ENCODE results near the gene MIER3. TPM values are rescaled to one million over a fixed set of nuclear protein-coding genes. Genes with fewer than 3 reads are reported as not detected.

The MIER3 gene
- total RNA-seq, 2 donors from 2014 or later, result 11.2 to 20.4 TPM

DNA sequence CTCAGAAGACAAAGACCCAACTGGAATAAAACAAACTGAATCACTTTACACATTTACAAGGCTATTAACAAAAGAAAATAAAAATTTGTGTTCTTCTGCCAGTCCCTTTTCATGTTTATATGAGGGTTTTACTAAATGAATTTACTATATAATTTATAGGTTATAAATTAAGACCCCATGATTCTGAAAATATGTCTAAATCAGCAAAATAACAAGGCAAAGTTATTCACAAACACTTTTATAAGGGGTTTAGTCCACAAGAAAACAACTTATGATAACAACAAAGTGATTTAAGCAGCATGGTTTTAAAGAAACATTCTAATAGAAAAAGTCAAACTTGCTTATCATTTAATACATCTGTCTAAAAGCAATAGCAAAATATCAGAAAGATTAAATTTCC, 4.9 kb downstream of the MIER3 start:
- no peaks in the 10 kb centered on the region for H3K9me3 ChIP-seq
- H3K4me1 ChIP-seq, result peaks cover 0 to 16% of the 10 kb centered on the region in 2 donors
- no peak overlapping the region for H3K27ac ChIP-seq
- H3K27me3 ChIP-seq, result no peaks in the 10 kb centered on the region
- peaks cover 31% of the 10 kb centered on the region for H3K36me3 ChIP-seq
- no peak overlapping the region for H3K4me3 ChIP-seq
- TF ChIP-seq, protein P1, sequence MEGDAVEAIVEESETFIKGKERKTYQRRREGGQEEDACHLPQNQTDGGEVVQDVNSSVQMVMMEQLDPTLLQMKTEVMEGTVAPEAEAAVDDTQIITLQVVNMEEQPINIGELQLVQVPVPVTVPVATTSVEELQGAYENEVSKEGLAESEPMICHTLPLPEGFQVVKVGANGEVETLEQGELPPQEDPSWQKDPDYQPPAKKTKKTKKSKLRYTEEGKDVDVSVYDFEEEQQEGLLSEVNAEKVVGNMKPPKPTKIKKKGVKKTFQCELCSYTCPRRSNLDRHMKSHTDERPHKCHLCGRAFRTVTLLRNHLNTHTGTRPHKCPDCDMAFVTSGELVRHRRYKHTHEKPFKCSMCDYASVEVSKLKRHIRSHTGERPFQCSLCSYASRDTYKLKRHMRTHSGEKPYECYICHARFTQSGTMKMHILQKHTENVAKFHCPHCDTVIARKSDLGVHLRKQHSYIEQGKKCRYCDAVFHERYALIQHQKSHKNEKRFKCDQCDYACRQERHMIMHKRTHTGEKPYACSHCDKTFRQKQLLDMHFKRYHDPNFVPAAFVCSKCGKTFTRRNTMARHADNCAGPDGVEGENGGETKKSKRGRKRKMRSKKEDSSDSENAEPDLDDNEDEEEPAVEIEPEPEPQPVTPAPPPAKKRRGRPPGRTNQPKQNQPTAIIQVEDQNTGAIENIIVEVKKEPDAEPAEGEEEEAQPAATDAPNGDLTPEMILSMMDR (IDR thresholded peaks at IDR 0.05), result no peak
- DNase-seq (ENCODE audit: low spot score), result no peak

DNA sequence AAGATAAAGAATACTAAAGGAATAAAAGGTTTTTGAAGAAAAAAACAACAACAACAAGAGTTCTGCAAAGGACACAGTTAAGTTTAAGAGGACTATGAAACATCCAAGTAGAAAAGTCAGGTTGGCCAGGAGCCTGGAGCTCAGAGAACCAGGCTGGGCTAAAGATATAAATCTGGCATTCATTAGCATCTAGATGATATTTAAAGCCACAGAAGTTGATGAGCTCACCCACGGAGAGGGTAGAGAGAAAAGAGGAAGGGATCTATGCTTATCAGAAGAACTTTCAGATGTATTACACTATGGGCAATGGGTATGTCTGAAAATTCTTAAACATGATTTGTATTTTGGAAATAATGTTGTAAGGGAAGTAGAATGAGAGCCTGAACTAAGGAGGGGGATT, 9.9 kb downstream of the MIER3 start:
- TF ChIP-seq, protein P1 (IDR thresholded peaks at IDR 0.05), result no peak
- no peak overlapping the region for H3K27ac ChIP-seq
- no peaks in the 10 kb centered on the region for H3K4me1 ChIP-seq
- H3K27me3 ChIP-seq, result no peaks in the 10 kb centered on the region
- H3K4me3 ChIP-seq, result no peak overlapping the region
- no peak for DNase-seq (ENCODE audit: low spot score)
- H3K36me3 ChIP-seq, result peaks cover 69% of the 10 kb centered on the region
- no peaks in the 10 kb centered on the region for H3K9me3 ChIP-seq

DNA sequence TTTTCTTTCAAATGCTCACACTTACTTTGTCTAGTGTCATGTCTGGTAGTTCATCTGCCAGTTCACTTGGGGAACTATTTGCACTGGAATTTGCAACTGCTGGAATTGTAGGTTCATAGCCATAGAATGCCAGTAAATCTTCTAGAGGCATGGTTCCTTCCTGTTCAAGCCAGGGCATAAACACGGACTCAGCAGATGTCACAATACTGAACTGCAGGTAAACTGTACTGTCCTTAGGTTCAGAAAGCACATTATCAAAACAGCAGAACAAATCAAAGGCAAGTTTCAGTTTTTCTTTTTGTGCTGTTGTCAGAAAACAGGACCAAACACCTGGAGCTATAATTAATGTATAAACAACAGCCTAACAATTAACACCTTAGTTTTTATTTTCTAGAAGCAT, 13.1 kb downstream of the MIER3 start:
- Histone ChIP-seq H3K36me3 (peaks cover 79% of the 10 kb centered on the region), H3K4me3 (no peak overlapping the region), H3K9me3 (no peaks in the 10 kb centered on the region), H3K27ac (no peak overlapping the region), H3K27me3 (no peaks in the 10 kb centered on the region), H3K4me1 (peaks cover 0 to 2% of the 10 kb centered on the region in 2 donors)
- TF ChIP-seq, protein P1 (IDR thresholded peaks at IDR 0.05), result no peak
- DNase-seq (ENCODE audit: low spot score), result no peak

DNA sequence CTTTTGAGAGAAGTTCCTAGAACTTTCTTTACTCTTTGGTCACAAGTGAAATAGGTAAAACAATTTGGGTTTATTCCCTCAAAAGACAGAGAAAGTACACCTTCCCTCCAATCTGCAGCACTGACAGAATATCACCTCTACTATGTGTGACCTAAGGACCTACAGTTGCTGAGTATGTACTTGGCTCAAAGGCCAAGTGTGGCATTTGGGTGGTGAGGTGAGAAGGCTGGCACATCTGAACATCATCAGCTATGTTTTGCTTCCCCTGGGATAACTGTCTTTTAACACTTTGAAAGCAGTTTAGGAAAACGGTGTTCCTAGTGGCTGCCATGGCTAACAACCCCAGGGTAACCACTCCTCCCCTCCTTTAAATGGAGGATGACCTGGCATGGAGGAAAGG, 17.6 kb downstream of the MIER3 start:
- no peak overlapping the region for H3K4me3 ChIP-seq
- H3K27ac ChIP-seq, result peak overlapping the region in 1 of 2 donors; percentile 55
- peaks cover 79% of the 10 kb centered on the region for H3K36me3 ChIP-seq
- TF ChIP-seq, protein P1 (IDR thresholded peaks at IDR 0.05), result no peak
- no peaks in the 10 kb centered on the region for H3K27me3 ChIP-seq
- H3K4me1 ChIP-seq, result peaks cover 0 to 7% of the 10 kb centered on the region in 2 donors
- no peak for DNase-seq (ENCODE audit: low spot score)
- H3K9me3 ChIP-seq, result no peaks in the 10 kb centered on the region

DNA sequence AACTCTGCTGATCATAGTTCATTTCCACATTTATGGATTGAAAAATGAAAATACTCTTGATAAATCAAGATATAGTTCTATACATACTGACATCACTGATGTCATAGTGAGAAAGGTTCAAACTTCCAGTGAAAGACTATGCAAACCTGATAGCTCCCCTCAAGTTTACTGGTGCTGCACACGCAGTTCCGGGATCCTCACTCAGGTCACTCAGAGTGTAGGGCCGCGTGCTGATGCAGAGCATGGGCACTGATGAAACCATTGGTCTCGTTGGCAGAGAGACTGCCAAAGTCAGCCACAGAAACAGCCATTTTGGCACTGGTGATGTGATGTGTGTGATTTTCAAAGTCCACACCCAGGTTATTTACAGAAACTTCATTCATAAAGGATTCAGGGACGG, 29.0 kb downstream of the MIER3 start:
- Histone ChIP-seq H3K4me1 (no peaks in the 10 kb centered on the region), H3K27me3 (no peaks in the 10 kb centered on the region), H3K9me3 (no peaks in the 10 kb centered on the region), H3K27ac (no peak overlapping the region), H3K36me3 (peaks cover 51% of the 10 kb centered on the region), H3K4me3 (no peak overlapping the region)
- TF ChIP-seq, protein P1 (IDR thresholded peaks at IDR 0.05), result no peak
- no peak for DNase-seq (ENCODE audit: low spot score)

DNA sequence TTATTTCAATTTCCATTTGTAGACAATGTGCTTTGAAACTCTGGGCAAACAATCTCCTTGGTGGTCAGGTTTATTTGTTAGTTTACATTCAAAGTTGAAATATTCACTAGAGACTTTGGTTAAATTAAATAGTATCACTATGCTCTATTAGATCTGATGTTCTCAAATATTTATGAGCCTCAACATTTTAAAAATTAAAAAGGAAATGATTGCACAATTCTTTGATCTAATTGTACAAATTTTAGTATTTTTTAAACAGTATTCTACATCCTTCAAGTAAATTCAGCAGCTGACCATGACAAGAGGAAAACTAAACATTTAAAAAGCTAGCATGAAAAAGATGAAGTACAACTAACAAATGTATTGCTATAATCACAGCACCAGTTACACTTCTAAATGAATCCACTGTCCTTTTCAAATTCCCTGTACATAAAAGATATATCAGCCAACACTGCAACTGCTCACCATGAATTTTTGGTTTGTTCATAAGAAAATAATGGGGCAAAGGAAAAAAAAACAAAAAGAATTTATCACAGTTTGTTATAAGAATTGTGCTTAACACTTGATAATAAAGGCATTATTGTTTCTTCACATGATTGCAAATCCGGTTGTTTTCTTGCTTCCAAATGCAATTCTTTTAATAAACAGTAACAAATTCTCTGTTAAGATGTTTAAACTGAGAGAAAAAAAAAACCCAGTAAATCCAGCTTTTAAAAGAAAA, 31.8 kb downstream of the MIER3 start:
- no peaks in the 10 kb centered on the region for H3K27me3 ChIP-seq
- H3K36me3 ChIP-seq, result peaks cover 31% of the 10 kb centered on the region
- no peaks in the 10 kb centered on the region for H3K9me3 ChIP-seq
- TF ChIP-seq, protein P1 (IDR thresholded peaks at IDR 0.05), result no peak
- H3K4me3 ChIP-seq, result no peak overlapping the region
- no peaks in the 10 kb centered on the region for H3K4me1 ChIP-seq
- no peak overlapping the region for H3K27ac ChIP-seq
- DNase-seq (ENCODE audit: low spot score), result no peak
